ENCODE results near the gene PEX16.

Gene PEX16

DNA sequence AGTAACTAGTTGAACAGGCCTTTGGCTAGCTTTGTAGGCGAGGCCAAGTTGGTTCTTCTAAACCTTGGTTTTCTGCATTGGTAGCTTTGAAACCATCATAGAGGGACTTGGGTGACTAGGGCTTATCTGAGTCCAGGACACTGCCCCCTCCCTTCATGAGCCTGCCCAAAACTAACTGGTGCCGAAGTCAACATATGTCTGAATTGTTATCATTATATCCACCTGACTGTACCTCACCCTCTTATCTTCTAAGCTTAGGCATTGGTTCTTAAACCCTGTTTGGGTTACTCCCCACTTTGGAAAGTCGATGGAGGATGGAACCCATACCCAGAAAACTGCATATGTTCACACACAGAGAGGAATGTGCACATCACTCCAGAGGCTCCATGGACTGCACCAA is 39.8 kb downstream of the PEX16 start:
- TF ChIP-seq REST (IDR thresholded peaks at IDR 0.05; ENCODE audit: insufficient read depth in 1 of 2, low read depth in 2 of 2, low read length in 2 of 2) = no peak
- TF ChIP-seq FOXP2 (optimal IDR thresholded peaks at IDR 0.05; ENCODE audit: borderline replicate concordance, extremely low read depth, extremely low read length, insufficient read depth) = no peak
- TF ChIP-seq POLR2AphosphoS5 (IDR thresholded peaks at IDR 0.05; ENCODE audit: low read depth, low read length) = no peak
- no peak for TF ChIP-seq TAF1 (IDR thresholded peaks at IDR 0.05; ENCODE audit: borderline replicate concordance, insufficient read depth, low read length)
- TF ChIP-seq SIN3A (IDR thresholded peaks at IDR 0.05; ENCODE audit: borderline replicate concordance, insufficient read depth, low read length) = no peak

DNA sequence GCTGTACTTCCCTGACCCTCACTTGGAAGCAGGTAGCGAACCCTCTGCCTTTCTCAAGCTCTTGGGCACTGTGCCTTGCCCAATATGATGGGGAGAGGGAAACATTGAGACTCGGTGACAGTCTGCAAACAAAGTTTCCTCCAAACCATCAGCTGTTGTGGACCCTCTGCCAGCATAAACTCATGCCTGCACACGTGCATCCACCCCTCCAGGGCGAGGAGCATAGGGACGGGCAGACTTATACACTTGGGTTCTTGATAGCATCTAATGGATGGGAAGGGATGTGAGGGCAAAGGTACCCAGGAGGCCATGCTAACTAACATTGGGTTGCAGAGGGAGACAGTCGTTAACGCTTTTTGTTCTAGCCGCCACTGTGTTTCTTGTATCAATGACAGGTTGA is 40.5 kb downstream of the PEX16 start:
- no peak for TF ChIP-seq REST (IDR thresholded peaks at IDR 0.05; ENCODE audit: insufficient read depth in 1 of 2, low read depth in 2 of 2, low read length in 2 of 2)
- TF ChIP-seq FOXP2 (optimal IDR thresholded peaks at IDR 0.05; ENCODE audit: borderline replicate concordance, extremely low read depth, extremely low read length, insufficient read depth) = no peak
- no peak for TF ChIP-seq SIN3A (IDR thresholded peaks at IDR 0.05; ENCODE audit: borderline replicate concordance, insufficient read depth, low read length)
- no peak for TF ChIP-seq POLR2AphosphoS5 (IDR thresholded peaks at IDR 0.05; ENCODE audit: low read depth, low read length)
- no peak for TF ChIP-seq TAF1 (IDR thresholded peaks at IDR 0.05; ENCODE audit: borderline replicate concordance, insufficient read depth, low read length)

DNA sequence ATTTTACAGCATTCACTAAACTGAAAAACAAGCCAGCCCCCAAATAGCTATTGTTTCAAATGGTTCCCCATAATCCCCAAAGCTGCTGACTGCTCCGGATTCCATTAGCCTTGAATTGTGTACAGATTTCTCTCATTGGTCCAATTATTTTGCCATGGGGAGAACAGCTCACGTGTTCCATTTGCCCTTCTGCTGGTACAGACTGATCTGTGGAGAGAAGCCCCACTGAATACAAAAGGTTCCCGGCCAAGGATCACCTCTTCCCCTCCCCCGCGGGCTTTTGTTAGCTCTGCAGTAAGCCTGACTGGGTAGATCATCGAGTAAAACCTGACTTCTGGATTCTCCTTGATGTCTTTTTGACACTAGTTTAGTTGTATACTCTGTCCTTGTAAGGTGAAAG is 41.3 kb downstream of the PEX16 start:
- TF ChIP-seq SIN3A (IDR thresholded peaks at IDR 0.05; ENCODE audit: borderline replicate concordance, insufficient read depth, low read length) (no peak), TAF1 (IDR thresholded peaks at IDR 0.05; ENCODE audit: borderline replicate concordance, insufficient read depth, low read length) (no peak), FOXP2 (optimal IDR thresholded peaks at IDR 0.05; ENCODE audit: borderline replicate concordance, extremely low read depth, extremely low read length, insufficient read depth) (no peak), POLR2AphosphoS5 (IDR thresholded peaks at IDR 0.05; ENCODE audit: low read depth, low read length) (no peak), REST (IDR thresholded peaks at IDR 0.05; ENCODE audit: insufficient read depth in 1 of 2, low read depth in 2 of 2, low read length in 2 of 2) (no peak)

DNA sequence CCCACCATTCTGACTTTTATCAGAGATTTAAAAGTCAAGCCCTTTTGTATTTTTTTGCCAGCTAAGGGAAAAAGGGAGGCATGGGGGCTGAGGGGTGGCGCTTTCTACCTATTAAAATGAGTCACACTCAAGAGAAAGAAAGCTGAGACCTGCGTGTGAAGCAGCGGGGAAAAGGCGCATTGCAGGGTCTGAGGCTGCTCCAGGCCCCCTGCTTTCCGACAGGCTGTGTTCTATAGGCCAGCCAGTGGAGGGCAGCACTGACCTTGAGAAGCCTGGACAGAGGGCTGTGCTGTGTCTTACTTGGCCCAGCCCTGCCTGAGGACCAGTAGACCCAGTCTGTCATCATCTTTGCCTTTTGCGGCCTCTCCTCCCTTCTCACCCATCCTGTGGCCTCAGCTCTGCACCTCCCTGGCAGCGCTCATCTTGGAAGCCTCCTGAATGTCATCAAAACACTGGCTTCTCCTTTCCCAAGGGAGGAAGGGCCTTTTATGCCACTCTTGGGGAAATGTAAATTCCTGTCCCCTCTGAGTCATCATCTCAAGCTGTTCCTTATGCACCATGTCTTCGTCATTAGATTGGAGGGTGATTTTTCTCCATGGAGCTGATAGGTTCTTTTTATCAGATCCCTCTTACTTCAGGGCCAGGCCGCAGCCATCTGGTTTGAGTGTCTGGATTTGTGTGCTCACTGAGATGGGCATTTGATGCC is 44.9 kb downstream of the PEX16 start:
- TF ChIP-seq SIN3A (IDR thresholded peaks at IDR 0.05; ENCODE audit: borderline replicate concordance, insufficient read depth, low read length) (no peak), TAF1 (IDR thresholded peaks at IDR 0.05; ENCODE audit: borderline replicate concordance, insufficient read depth, low read length) (no peak), REST (IDR thresholded peaks at IDR 0.05; ENCODE audit: insufficient read depth in 1 of 2, low read depth in 2 of 2, low read length in 2 of 2) (peak; percentile 47 to 67; a peak in 3 of 4 replicates), POLR2AphosphoS5 (IDR thresholded peaks at IDR 0.05; ENCODE audit: low read depth, low read length) (no peak), FOXP2 (optimal IDR thresholded peaks at IDR 0.05; ENCODE audit: borderline replicate concordance, extremely low read depth, extremely low read length, insufficient read depth) (no peak)
